BJ (cell line): ENCODE data around the gene DDX3X. TPM values are rescaled to one million over a fixed set of nuclear protein-coding genes. Genes with fewer than 3 reads are reported as not detected.

ENCODE experiments used
- CTCF ChIA-PET: fragments of 350-600 bp; formaldehyde crosslinking; extraction: SDS; loops from one replicate; lab custom pipeline; 2021; ENCODE audit warnings: antibody characterized with exemption, inconsistent platforms; lab: Yijun Ruan, JAX
- POLR2A ChIA-PET: fragments of 300-600 bp; sonication (Branson Sonifier 250); formaldehyde crosslinking; extraction: SDS; loops from one replicate; lab custom pipeline; 2021; ENCODE audit warnings: antibody characterized with exemption; lab: Charles Lee
- DNase-seq: peaks from one replicate; pipeline ENCODE4 v3.0.0-alpha.2; 2011; ENCODE audit warnings: low read depth
- H3K27me3 ChIP-seq: 2 replicates; pipeline ENCODE4 v1.6.0; 2011; ENCODE audit warnings: low read length; ENCODE audit not compliant: control insufficient read depth, insufficient read depth
- H3K36me3 ChIP-seq: 2 replicates; pipeline ENCODE4 v1.5.1; 2011; ENCODE audit warnings: low read length; ENCODE audit not compliant: control insufficient read depth, insufficient read depth
- H3K4me3 ChIP-seq: 2 replicates; pipeline ENCODE4 v1.5.1; 2011; ENCODE audit warnings: low read depth, mild to moderate bottlenecking, control low read depth, low read length
- CTCF ChIP-seq: IDR thresholded peaks from 2 replicates; pipeline ENCODE4 v1.5.1; 2011; ENCODE audit warnings: low read depth, mild to moderate bottlenecking, control low read depth, inconsistent platforms, low read length, moderate library complexity; ENCODE audit not compliant: insufficient read depth
- polyA plus RNA-seq: library from polyadenylated mRNA; depleted of rRNA; stranded (reverse); fragments of >200 nt; gene quantifications from 2 replicates; pipeline ENCODE4 v1.2.3, GENCODE V29; 2011

Gene DDX3X
- polyA plus RNA-seq, 1 experiment = 76.2 TPM

- Histone ChIP-seq H3K4me3 (peak overlapping the region; percentile 91), H3K36me3 (no peaks in the 10 kb centered on the region), H3K27me3 (no peaks in the 10 kb centered on the region)
- ChIA-PET POLR2A (interaction anchor here (0.6 to 0.7 kb wide), 2 partner anchors 16 to 1376 kb away, joined by 6 to 7 read pairs; no protein-coding TSS in a partner anchor), CTCF (interaction anchor here (0.6 kb wide), 1 partner anchor 176 kb away, joined by 3 read pairs; no protein-coding TSS in a partner anchor)
- no peak for TF ChIP-seq CTCF
- no peak for DNase-seq
Measured at GRCh38 chrX:41333003-41333743, 789 bp upstream of the DDX3X start.

GRCh38 chrX:41334363-41335197 lies 618 bp downstream of the DDX3X start:
- DNase-seq = no peak
- Histone ChIP-seq H3K4me3 (peak overlapping the region; percentile 91), H3K36me3 (no peaks in the 10 kb centered on the region), H3K27me3 (no peaks in the 10 kb centered on the region)
- POLR2A ChIA-PET = no interaction called here
- CTCF ChIA-PET = no interaction called here
- 0 out of 2 replicates have a peak, but pooled peaks have one; percentile 2 for TF ChIP-seq CTCF

GRCh38 chrX:41335198-41335957 lies 1.4 kb downstream of the DDX3X start:
- peak overlapping the region; percentile 91 for H3K4me3 ChIP-seq
- H3K36me3 ChIP-seq = no peaks in the 10 kb centered on the region
- no peaks in the 10 kb centered on the region for H3K27me3 ChIP-seq
- TF ChIP-seq CTCF = no peak
- DNase-seq = no peak
- POLR2A ChIA-PET = no interaction called here
- CTCF ChIA-PET = no interaction called here

GRCh38 chrX:41335958-41336331 lies 2.0 kb downstream of the DDX3X start:
- DNase-seq = no peak
- ChIA-PET POLR2A (no interaction called here), CTCF (no interaction called here)
- Histone ChIP-seq H3K27me3 (no peaks in the 10 kb centered on the region), H3K36me3 (no peaks in the 10 kb centered on the region), H3K4me3 (peak overlapping the region; percentile 91)
- TF ChIP-seq CTCF = no peak
